ENCODE results near the gene CDH8.
"Not testable (repeated sequence)": the region's sequence is repeated elsewhere in the genome, so short reads cannot be mapped to it uniquely, and the experiment has no call there.

Gene CDH8

DNA sequence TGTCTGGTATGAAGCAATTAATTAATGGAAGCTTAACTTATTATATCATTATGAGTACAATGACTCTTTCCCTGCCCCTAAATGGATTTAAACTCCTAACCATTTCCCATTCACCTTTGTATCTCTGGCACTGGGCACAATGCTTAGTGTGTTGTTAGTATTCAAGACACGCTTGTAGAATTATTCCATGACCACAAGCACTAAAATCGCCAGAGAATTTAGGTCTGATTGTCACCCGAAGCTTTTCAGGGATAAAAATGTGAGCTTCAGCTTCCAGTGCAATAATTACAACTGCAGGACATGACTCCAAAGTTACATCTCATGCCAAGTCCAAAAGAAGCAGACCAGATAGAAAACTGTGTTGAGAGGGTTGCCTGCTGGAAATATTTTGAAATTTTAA is 101.6 kb downstream of the CDH8 start:
- H3K27me3 ChIP-seq (ENCODE audit: control insufficient read depth, insufficient read depth, low read length): no peaks in the 10 kb centered on the region
- no peak overlapping the region for H3K4me3 ChIP-seq (ENCODE audit: low read depth, low read length)
- H3K9ac ChIP-seq (ENCODE audit: low read depth, low read length): no peak overlapping the region
- no peaks in the 10 kb centered on the region for H3K36me3 ChIP-seq (ENCODE audit: control insufficient read depth, insufficient read depth, low read length)
- no peak overlapping the region for H3K27ac ChIP-seq (ENCODE audit: low read depth, low read length)
- peaks cover 10% of the 10 kb centered on the region for H3K4me1 ChIP-seq (ENCODE audit: control insufficient read depth, insufficient read depth, low read length)
- no peaks in the 10 kb centered on the region for H3K9me3 ChIP-seq (ENCODE audit: control insufficient read depth, insufficient read depth, low read length)

DNA sequence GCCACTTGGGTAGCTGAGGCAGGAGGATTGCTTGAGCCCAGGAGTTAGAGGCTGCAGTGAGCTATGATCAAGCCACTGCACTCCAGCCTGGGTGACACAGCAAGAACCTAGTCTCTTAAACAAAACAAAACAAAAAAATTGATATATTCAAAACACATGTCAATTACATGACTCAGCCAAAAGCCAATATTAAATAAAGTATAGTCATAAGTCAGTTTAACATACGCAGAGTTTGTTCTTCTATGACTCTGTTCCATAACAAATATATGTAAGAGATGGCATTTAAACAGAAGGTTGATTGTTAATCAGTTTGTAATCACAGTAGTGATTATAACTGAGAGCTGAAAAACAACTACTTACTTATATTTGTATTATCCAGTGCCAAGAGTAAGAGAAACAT is 106.5 kb downstream of the CDH8 start:
- no peaks in the 10 kb centered on the region for H3K9me3 ChIP-seq (ENCODE audit: control insufficient read depth, insufficient read depth, low read length)
- H3K4me3 ChIP-seq (ENCODE audit: low read depth, low read length): no peak overlapping the region
- H3K27me3 ChIP-seq (ENCODE audit: control insufficient read depth, insufficient read depth, low read length): no peaks in the 10 kb centered on the region
- no peaks in the 10 kb centered on the region for H3K36me3 ChIP-seq (ENCODE audit: control insufficient read depth, insufficient read depth, low read length)
- no peak overlapping the region for H3K27ac ChIP-seq (ENCODE audit: low read depth, low read length)
- peaks cover 18% of the 10 kb centered on the region for H3K4me1 ChIP-seq (ENCODE audit: control insufficient read depth, insufficient read depth, low read length)
- no peak overlapping the region for H3K9ac ChIP-seq (ENCODE audit: low read depth, low read length)

- Histone ChIP-seq H3K4me1 (ENCODE audit: control insufficient read depth, insufficient read depth, low read length) (peaks cover 8% of the 10 kb centered on the region), H3K9me3 (ENCODE audit: control insufficient read depth, insufficient read depth, low read length) (no peaks in the 10 kb centered on the region), H3K9ac (ENCODE audit: low read depth, low read length) (no peak overlapping the region), H3K27ac (ENCODE audit: low read depth, low read length) (no peak overlapping the region), H3K27me3 (ENCODE audit: control insufficient read depth, insufficient read depth, low read length) (no peaks in the 10 kb centered on the region), H3K4me3 (ENCODE audit: low read depth, low read length) (no peak overlapping the region), H3K36me3 (ENCODE audit: control insufficient read depth, insufficient read depth, low read length) (no peaks in the 10 kb centered on the region)
Observed at GRCh38 chr16:61926766-61927165, 109.5 kb downstream of the CDH8 start.

- Histone ChIP-seq H3K36me3 (ENCODE audit: control insufficient read depth, insufficient read depth, low read length) (no peaks in the 10 kb centered on the region), H3K27me3 (ENCODE audit: control insufficient read depth, insufficient read depth, low read length) (no peaks in the 10 kb centered on the region), H3K27ac (ENCODE audit: low read depth, low read length) (no peak overlapping the region), H3K4me1 (ENCODE audit: control insufficient read depth, insufficient read depth, low read length) (peaks cover 8% of the 10 kb centered on the region), H3K9me3 (ENCODE audit: control insufficient read depth, insufficient read depth, low read length) (no peaks in the 10 kb centered on the region), H3K4me3 (ENCODE audit: low read depth, low read length) (no peak overlapping the region), H3K9ac (ENCODE audit: low read depth, low read length) (no peak overlapping the region)
Observed at GRCh38 chr16:61923629-61924028, 112.6 kb downstream of the CDH8 start.

- Histone ChIP-seq H3K4me3 (ENCODE audit: low read depth, low read length) (no peak overlapping the region), H3K27me3 (ENCODE audit: control insufficient read depth, insufficient read depth, low read length) (no peaks in the 10 kb centered on the region), H3K9me3 (ENCODE audit: control insufficient read depth, insufficient read depth, low read length) (no peaks in the 10 kb centered on the region), H3K27ac (ENCODE audit: low read depth, low read length) (no peak overlapping the region), H3K4me1 (ENCODE audit: control insufficient read depth, insufficient read depth, low read length) (peaks cover 4% of the 10 kb centered on the region; the same call in 1 of the 2 replicates), H3K36me3 (ENCODE audit: control insufficient read depth, insufficient read depth, low read length) (no peaks in the 10 kb centered on the region), H3K9ac (ENCODE audit: low read depth, low read length) (no peak overlapping the region)
Observed at GRCh38 chr16:61921373-61921772, 114.9 kb downstream of the CDH8 start.

GRCh38 chr16:61917865-61918826 is 118.1 kb downstream of the CDH8 start:
- H3K4me1 ChIP-seq (ENCODE audit: control insufficient read depth, insufficient read depth, low read length): peaks cover 12% of the 10 kb centered on the region; the same call in 1 of the 2 replicates
- peak overlapping the region; percentile 53 for H3K4me3 ChIP-seq (ENCODE audit: low read depth, low read length)
- not testable (repeated sequence) for H3K36me3 ChIP-seq (ENCODE audit: control insufficient read depth, insufficient read depth, low read length); H3K9me3 ChIP-seq (ENCODE audit: control insufficient read depth, insufficient read depth, low read length); H3K9ac ChIP-seq (ENCODE audit: low read depth, low read length); H3K27ac ChIP-seq (ENCODE audit: low read depth, low read length); H3K27me3 ChIP-seq (ENCODE audit: control insufficient read depth, insufficient read depth, low read length)

DNA sequence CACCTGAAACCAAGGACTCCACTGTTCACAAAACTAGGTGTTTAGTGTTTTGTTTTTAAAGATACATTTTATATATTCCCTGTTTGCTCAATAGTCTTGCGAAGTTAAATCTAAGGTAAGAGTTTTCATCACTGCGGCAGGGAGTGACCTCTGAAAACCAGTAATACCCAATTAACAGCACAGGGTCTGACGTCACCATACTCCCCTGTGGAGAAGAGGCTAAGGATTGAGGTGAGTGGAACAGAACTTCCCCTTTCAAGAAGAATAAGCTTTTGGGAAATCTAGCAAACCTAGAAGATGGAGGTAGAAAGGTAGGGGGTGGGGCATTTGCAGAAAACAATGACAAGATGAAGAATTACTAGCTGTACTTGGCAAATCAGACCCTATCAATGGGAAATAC is 120.7 kb downstream of the CDH8 start:
- Histone ChIP-seq H3K9me3 (ENCODE audit: control insufficient read depth, insufficient read depth, low read length) (no peaks in the 10 kb centered on the region), H3K27me3 (ENCODE audit: control insufficient read depth, insufficient read depth, low read length) (no peaks in the 10 kb centered on the region), H3K36me3 (ENCODE audit: control insufficient read depth, insufficient read depth, low read length) (no peaks in the 10 kb centered on the region), H3K4me1 (ENCODE audit: control insufficient read depth, insufficient read depth, low read length) (peaks cover 12% of the 10 kb centered on the region; the same call in 1 of the 2 replicates), H3K4me3 (ENCODE audit: low read depth, low read length) (no peak overlapping the region), H3K9ac (ENCODE audit: low read depth, low read length) (no peak overlapping the region), H3K27ac (ENCODE audit: low read depth, low read length) (no peak overlapping the region)

- Histone ChIP-seq H3K9ac (ENCODE audit: low read depth, low read length) (no peak overlapping the region), H3K9me3 (ENCODE audit: control insufficient read depth, insufficient read depth, low read length) (peaks cover 5% of the 10 kb centered on the region; the same call in 1 of the 2 replicates), H3K4me3 (ENCODE audit: low read depth, low read length) (no peak overlapping the region), H3K27me3 (ENCODE audit: control insufficient read depth, insufficient read depth, low read length) (no peaks in the 10 kb centered on the region), H3K4me1 (ENCODE audit: control insufficient read depth, insufficient read depth, low read length) (no peaks in the 10 kb centered on the region), H3K27ac (ENCODE audit: low read depth, low read length) (no peak overlapping the region), H3K36me3 (ENCODE audit: control insufficient read depth, insufficient read depth, low read length) (no peaks in the 10 kb centered on the region; the same call in 1 of the 2 replicates)
Observed at GRCh38 chr16:61909074-61909473, 127.2 kb downstream of the CDH8 start.

DNA sequence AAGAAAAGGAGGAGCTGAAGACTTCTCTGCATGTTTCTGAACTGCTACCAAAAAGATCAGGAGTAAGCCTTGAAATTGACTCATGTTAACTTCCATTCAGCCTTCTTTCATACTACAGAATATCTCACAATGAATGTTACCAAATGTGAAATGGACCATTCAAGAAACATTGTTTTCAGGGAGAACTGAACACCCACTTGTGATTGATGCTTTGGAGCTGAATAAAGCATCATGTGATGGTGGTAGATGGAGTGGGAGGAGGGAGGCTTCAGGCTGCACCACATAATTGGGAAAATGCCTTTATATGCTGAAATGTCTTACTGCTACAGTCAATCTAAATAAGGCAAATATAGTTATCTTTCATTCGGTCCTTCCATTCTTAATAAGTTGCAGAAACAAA is 127.8 kb downstream of the CDH8 start:
- H3K27ac ChIP-seq (ENCODE audit: low read depth, low read length): no peak overlapping the region
- H3K9me3 ChIP-seq (ENCODE audit: control insufficient read depth, insufficient read depth, low read length): peaks cover 5% of the 10 kb centered on the region; the same call in 1 of the 2 replicates
- no peak overlapping the region for H3K4me3 ChIP-seq (ENCODE audit: low read depth, low read length)
- H3K27me3 ChIP-seq (ENCODE audit: control insufficient read depth, insufficient read depth, low read length): no peaks in the 10 kb centered on the region
- H3K36me3 ChIP-seq (ENCODE audit: control insufficient read depth, insufficient read depth, low read length): no peaks in the 10 kb centered on the region; the same call in 1 of the 2 replicates
- H3K9ac ChIP-seq (ENCODE audit: low read depth, low read length): no peak overlapping the region
- no peaks in the 10 kb centered on the region for H3K4me1 ChIP-seq (ENCODE audit: control insufficient read depth, insufficient read depth, low read length)

- Histone ChIP-seq H3K27me3 (ENCODE audit: control insufficient read depth, insufficient read depth, low read length) (no peaks in the 10 kb centered on the region), H3K4me3 (ENCODE audit: low read depth, low read length) (no peak overlapping the region), H3K36me3 (ENCODE audit: control insufficient read depth, insufficient read depth, low read length) (no peaks in the 10 kb centered on the region; the same call in 1 of the 2 replicates), H3K27ac (ENCODE audit: low read depth, low read length) (no peak overlapping the region), H3K4me1 (ENCODE audit: control insufficient read depth, insufficient read depth, low read length) (no peaks in the 10 kb centered on the region), H3K9ac (ENCODE audit: low read depth, low read length) (no peak overlapping the region), H3K9me3 (ENCODE audit: control insufficient read depth, insufficient read depth, low read length) (peaks cover 5% of the 10 kb centered on the region; the same call in 1 of the 2 replicates)
Observed at GRCh38 chr16:61901689-61902088, 134.5 kb downstream of the CDH8 start.

GRCh38 chr16:61900482-61900881 is 135.8 kb downstream of the CDH8 start:
- Histone ChIP-seq H3K27ac (ENCODE audit: low read depth, low read length) (no peak overlapping the region), H3K4me1 (ENCODE audit: control insufficient read depth, insufficient read depth, low read length) (no peaks in the 10 kb centered on the region), H3K27me3 (ENCODE audit: control insufficient read depth, insufficient read depth, low read length) (no peaks in the 10 kb centered on the region), H3K9me3 (ENCODE audit: control insufficient read depth, insufficient read depth, low read length) (peaks cover 5% of the 10 kb centered on the region; the same call in 1 of the 2 replicates), H3K4me3 (ENCODE audit: low read depth, low read length) (no peak overlapping the region), H3K9ac (ENCODE audit: low read depth, low read length) (no peak overlapping the region), H3K36me3 (ENCODE audit: control insufficient read depth, insufficient read depth, low read length) (no peaks in the 10 kb centered on the region; the same call in 1 of the 2 replicates)

Data from HUES48 (cell line).